ENCODE results near the gene COL5A1.
"Not testable (repeated sequence)": the region's sequence is repeated elsewhere in the genome, so short reads cannot be mapped to it uniquely, and the experiment has no call there.

The COL5A1 gene

GRCh38 chr9:134641990-134642384, 384 bp downstream of the COL5A1 start:
- no peak for DNase-seq

- no peak for DNase-seq
Observed at GRCh38 chr9:134642385-134643181, 980 bp downstream of the COL5A1 start.

GRCh38 chr9:134643222-134643671, 1.6 kb downstream of the COL5A1 start:
- DNase-seq = no peak

GRCh38 chr9:134644401-134644724, 2.8 kb downstream of the COL5A1 start:
- not testable (repeated sequence) for DNase-seq

- no peak for DNase-seq
Observed at GRCh38 chr9:134644725-134645606, 3.4 kb downstream of the COL5A1 start.

- DNase-seq = no peak
Observed at GRCh38 chr9:134645607-134646365, 4.2 kb downstream of the COL5A1 start.

GRCh38 chr9:134647359-134648080, 5.9 kb downstream of the COL5A1 start:
- no peak for DNase-seq

GRCh38 chr9:134648701-134649530, 7.3 kb downstream of the COL5A1 start:
- no peak for DNase-seq

GRCh38 chr9:134650431-134651190, 9.0 kb downstream of the COL5A1 start:
- no peak for DNase-seq

GRCh38 chr9:134651226-134651905, 9.8 kb downstream of the COL5A1 start:
- DNase-seq = no peak

- no peak for DNase-seq
Observed at GRCh38 chr9:134652291-134653225, 11.0 kb downstream of the COL5A1 start.

GRCh38 chr9:134653259-134654009, 11.8 kb downstream of the COL5A1 start:
- no peak for DNase-seq

GRCh38 chr9:134655101-134655500, 13.5 kb downstream of the COL5A1 start:
- DNase-seq = no peak

- no peak for DNase-seq
Observed at GRCh38 chr9:134655586-134656333, 14.2 kb downstream of the COL5A1 start.

- DNase-seq = no peak
Observed at GRCh38 chr9:134656334-134657006, 14.9 kb downstream of the COL5A1 start.

- no peak for DNase-seq
Observed at GRCh38 chr9:134657666-134658377, 16.2 kb downstream of the COL5A1 start.
